GM12892 (cell line): ENCODE measurements around the gene SMIM22.
"Not testable (repeated sequence)": the region's sequence is repeated elsewhere in the genome, so short reads cannot be mapped to it uniquely, and the experiment has no call there.

Source experiments
- DNase-seq: peaks from one replicate; pipeline ENCODE4 v3.0.0; 2011; ENCODE audit not compliant: insufficient read length
- FAIRE-seq: peaks from 2 replicates; lab custom pipeline; 2011; peaks lifted over from hg19 to GRCh38; lab: Jason Lieb, UNC
- POLR2A ChIP-seq: IDR thresholded peaks from 2 replicates; pipeline ENCODE4 v1.6.1; 2011; ENCODE audit warnings: low read depth, low read length, control low read depth
- POLR2AphosphoS5 ChIP-seq: IDR thresholded peaks from 2 replicates; pipeline ENCODE4 v1.6.1; 2011; ENCODE audit warnings: low read depth, low read length, control low read depth
- TAF1 ChIP-seq: IDR thresholded peaks from 2 replicates; pipeline ENCODE4 v1.6.1; 2011; ENCODE audit warnings: low read depth, mild to moderate bottlenecking, control low read depth, low read length, borderline replicate concordance

SMIM22 gene

DNA sequence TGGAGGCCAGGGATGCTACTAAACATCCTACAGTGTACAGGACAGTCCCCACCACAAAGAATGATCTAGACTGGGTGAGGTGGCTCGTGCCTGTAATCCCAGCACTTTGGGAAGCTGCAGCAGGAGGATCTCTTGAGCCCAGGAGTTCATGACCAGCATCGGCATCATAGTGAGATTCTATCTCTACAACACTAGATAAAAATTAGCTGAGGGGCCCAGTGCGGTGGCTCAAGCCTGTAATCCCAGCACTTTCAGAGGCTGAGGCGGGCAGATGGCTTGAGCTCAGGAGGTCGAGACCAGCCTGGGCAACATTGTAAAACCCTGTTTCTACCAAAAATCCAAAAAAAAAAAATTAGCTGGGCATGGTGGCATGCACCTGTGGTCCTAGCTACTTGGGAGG lies 22.8 kb upstream of the SMIM22 start:
- no peak for FAIRE-seq
- no peak for TF ChIP-seq POLR2AphosphoS5
- TF ChIP-seq POLR2A = no peak
- TF ChIP-seq TAF1 = no peak
- DNase-seq = no peak

DNA sequence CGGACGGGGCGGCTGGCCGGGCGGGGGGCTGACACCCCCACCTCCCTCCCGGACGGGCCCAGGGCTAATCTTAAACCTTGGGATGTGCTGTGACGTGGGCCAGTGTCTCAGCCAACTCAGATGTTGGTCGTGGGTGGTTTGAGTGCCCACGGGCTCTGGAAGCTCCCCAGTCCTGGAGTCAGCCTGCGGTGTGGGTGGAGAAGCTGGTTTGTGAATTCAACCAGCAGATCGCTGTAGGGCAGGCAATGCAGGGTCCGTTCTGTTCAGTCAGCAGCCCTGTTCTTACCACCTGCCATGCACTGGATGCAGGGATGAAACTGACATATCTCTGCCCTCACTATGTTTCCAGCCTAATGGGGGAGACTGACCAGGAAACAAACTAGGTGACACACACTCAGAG lies 20.2 kb upstream of the SMIM22 start:
- no peak for DNase-seq
- TF ChIP-seq POLR2AphosphoS5 = no peak
- no peak for FAIRE-seq

DNA sequence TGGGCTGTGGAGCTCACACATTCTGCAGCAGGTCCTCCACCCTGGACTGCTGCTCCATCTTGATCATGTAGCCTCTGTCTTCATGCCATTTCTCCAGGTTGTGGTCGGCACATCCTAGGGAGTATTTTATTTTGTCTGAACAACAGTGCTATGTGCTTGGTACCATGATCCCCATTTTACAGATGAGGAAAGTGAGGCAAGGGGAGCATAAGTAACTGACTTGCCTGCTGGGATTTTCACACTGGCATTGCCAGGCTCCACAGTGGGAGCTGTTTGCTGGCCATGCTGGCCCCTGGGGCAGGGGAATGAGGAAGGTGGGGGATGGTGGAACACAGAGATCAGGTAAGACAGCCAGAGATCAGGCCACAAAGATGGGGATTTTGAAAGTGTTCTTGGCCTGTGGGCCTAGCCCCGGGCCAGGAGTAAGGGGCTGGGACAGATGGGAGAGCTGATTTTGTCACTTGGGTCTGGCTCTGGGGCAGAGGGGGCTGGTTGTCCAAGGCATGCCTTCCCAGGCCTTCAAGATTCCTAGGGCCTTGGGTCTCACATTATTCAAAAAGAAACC lies 18.9 kb upstream of the SMIM22 start:
- DNase-seq = no peak
- FAIRE-seq = no peak
- TF ChIP-seq POLR2AphosphoS5 = no peak
- no peak for TF ChIP-seq POLR2A
- TF ChIP-seq TAF1 = no peak

DNA sequence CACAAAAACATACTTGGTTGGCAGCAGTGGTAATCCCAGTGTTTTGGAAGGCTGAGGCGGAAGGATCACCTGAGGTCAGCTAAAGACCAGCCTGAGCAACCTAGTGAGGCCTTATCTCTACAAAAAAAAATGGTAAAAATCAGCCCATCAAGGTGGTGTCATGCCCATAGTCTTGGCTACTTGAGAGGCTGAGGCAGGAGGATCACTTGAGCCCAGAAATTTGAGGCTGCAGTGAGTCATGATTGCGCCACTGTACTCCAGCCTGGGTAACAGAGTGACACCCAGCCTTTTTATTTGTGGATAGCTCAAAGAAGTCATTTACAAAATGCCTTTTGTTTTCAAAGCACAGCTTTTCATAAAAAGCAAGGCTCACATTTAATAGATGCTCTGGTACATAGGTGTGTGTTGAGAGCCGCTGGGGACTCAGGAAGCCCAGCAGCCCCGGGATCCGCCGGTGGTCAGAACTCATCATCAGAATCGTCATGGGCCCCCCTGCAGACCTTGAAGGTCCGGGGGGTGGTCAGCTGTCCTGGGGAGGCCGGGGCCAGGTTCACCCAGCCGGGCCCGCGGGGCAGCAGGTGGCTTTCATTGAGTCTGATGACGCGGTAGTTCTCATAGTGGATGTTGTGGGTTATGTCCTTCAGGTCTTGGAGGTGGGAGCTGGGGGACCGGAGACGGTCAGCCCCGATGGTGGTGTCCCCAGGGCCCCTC lies 17.7 kb upstream of the SMIM22 start:
- no peak for FAIRE-seq
- TF ChIP-seq POLR2AphosphoS5 (no peak), TAF1 (no peak), POLR2A (no peak)
- no peak for DNase-seq

DNA sequence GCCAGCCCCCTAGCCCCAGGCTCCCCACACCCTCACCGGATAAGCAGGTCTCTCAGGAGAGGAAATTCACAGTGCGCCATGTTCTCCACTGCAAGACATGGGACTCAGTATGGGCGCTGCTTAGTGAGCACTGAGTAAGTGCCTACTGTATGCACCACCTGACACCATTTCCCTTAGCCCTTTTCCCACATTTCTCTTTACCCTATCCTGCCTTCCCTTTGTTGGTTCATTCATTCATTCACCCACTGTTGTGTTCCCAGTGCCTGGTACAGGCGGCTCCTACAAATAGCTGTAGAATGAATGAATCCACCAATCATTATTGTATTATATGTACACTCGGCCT lies 17.1 kb upstream of the SMIM22 start:
- DNase-seq = no peak
- FAIRE-seq = no peak
- TF ChIP-seq TAF1 (no peak), POLR2A (no peak), POLR2AphosphoS5 (no peak)

DNA sequence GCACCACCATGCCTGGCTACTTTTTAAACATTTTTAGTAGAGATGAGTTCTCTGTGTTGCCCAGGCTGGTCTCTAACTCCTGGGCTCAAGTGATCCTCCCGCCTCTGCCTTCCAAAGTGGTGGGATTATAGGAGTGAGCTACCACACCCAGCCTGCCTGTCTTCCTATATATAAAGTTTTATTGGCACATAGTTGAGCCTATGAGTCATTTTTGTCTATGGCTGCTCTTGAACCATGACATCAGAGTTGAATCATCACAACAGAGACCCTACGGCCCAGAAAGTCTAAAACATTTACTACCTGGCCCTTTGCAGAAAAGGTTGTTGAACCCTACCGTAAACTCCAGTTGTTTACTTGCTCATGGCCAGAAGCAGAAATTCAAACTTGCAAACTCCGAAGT lies 14.9 kb upstream of the SMIM22 start:
- no peak for FAIRE-seq
- no peak for DNase-seq
- no peak for TF ChIP-seq POLR2A
- TF ChIP-seq POLR2AphosphoS5 = no peak
- no peak for TF ChIP-seq TAF1

DNA sequence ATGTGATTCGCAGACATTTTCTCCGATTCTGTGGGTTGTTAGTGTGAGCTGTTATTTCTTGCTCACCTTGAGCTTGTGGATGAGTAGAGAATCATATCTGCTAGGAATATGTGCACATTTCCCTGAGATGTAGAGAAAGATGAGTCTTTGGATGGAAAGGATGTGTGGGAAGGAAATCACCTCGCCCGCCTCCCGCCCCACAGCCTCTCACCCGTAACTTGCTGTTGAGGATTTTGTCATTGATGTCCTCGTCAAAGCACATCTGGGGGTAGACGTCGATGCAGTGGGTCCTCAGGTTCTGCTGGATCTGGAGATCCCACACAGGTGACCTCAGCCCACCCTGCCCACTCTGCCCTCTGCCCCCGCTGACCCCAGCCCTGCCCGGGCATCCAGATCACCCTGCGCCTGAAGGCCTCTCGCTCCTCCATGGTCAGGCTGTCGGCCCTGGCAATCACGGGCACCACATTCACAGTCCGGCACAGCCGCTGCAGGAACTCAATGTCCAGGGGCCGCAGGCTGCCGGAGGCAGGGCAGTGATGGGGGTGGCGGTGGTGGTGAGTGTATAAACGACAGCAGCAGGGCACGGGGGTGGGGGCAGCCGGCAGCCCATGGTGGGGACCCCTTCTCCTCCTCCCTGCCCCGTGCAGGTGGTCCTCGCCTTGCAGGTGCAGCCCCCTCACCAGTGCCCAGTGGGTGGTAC lies 11.8 kb upstream of the SMIM22 start:
- DNase-seq = no peak
- FAIRE-seq = no peak
- TF ChIP-seq POLR2A (no peak), POLR2AphosphoS5 (no peak), TAF1 (no peak)

DNA sequence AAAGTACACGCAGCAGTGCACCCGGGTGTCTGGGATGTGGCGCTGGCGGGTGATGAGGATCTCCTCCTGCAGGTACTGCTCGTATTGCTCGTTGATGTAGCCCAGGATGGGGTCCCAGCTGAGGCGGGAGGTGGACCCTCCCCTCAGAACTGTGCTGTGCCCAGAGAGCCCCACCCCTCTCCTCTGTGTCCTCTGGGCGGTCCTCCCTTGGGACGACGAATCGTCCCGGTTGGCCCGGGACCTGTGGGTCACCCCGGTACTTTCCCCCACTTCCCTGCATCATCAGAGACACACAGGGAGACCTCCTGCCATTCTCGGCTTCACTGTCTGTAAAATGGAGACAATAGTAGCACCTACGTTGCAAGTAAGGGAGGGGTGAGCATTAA lies 11.2 kb upstream of the SMIM22 start:
- TF ChIP-seq TAF1 (no peak), POLR2AphosphoS5 (no peak), POLR2A (no peak)
- no peak for FAIRE-seq
- no peak for DNase-seq

DNA sequence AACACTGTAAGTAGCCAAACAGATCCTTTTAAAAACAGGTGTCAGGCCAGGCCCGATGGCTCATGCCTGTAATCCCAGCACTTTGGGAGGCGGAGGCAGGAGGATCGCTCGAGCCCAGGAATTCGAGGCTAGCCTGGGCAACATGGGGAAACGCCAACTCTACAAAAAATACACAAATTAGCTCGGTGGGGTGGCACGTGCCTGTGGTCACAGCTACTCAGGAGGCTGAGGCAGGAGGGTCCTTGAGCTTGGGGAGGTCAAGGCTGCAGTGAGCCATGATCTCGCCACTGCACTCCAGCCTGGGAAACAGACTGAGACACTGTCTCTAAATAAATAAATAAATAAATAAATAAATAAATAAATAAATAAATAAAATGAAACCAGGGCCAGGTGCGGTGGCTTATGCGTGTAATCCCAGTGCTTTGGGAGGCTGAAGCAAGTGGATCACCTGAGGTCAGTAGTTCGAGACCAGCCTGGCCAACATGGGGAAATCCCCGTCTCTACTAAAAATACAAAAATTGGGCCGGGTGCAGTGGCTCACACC lies 10.7 kb upstream of the SMIM22 start:
- DNase-seq, FAIRE-seq: not testable (repeated sequence)

DNA sequence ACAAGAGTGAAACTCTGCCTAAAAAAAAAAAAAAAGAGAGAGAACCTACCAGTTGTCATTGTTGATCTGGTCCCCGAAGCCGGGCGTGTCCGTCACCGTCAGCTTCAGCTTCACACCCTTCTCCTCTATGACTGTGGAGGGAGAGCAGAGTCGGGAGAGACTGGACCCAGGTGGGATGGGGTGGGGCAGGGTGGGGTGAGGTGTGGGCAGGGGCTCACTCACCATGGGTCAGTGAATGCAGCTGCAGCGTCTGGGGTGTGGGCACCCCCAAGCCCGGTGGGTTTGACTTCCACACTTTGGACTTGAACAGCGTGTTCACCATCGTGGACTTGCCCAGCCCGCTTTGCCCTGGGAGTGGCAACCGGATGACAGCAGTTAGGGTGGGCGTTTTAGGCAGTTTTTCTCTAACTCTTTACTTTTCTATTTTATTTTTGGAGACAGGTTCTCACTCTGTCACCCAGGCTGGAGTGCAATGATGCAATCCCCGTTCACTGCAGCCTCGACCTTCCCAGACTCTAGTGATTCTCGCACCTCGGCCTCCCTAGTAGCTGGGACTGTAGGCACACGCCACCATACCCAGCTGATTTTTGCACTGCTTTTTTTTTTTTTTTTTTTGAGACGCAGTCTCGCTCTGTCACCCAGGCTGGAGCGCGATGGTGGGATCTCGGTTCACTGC lies 9.3 kb upstream of the SMIM22 start:
- FAIRE-seq (no peak), DNase-seq (no peak)
- TF ChIP-seq POLR2A = no peak
- no peak for TF ChIP-seq POLR2AphosphoS5
- no peak for TF ChIP-seq TAF1

DNA sequence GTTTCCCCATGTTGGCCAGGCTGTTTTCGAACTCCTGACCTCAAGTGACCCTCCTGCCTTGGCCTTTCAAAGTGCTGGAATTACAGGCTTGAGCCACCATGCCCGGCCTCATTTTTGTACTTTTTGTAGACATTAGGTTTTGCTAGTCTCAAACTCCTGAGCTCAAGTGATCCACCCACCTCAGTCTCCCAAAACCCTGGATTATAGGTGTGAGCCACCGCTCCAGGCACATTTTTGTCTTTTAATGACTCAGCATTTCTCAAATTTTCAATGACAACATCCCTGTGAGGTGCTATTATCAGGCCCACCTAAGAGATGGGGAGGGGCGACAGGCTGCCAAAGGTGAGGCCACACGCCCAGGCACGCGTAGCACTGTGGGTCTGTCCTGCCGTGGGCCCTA lies 8.1 kb upstream of the SMIM22 start:
- FAIRE-seq = no peak
- TF ChIP-seq POLR2A (no peak), POLR2AphosphoS5 (no peak), TAF1 (no peak)
- no peak for DNase-seq

DNA sequence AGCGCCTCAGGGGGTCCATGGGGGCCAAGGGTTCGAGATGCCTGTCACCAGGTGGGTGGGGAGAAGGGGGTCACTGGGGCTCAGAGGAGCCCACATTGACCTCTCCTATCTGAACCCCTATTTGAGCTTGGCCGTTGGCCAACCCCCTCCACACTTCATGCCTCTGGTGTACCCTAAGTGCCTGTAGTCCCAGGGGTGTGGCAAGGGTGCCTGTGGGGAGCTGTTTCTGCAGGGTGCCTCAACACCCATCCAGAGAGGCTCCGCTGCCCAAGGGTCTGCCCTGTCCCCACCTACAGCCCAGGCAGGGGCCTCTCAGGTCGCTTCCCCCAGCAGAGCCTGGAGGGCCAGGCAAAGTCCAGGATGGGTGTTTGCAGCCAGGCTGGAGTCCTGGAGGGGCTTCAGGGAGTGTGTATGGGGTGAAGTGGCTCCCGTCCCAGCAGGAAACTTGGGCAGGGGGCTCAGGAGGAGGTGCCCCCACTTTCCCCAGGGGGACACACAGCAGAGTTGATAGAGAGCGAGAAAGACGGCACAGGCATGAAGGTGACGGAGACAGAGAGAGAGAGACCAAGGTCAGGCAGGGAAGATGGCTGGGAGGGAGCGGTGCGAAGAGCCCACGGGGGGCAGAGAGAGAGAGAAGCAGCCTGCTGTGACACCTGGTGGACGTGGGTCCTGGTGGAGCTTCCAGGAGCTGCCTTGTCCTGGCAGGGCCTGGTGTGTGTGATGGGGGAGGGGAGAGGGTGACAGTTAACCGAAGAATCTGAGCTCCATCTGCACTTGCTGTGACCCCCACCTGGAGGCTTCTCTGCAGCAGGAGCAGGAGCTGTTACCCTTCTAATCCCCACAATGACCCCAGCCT lies 7.3 kb upstream of the SMIM22 start, which contains the start of gene SEPTIN12:
Gene SEPTIN12, minus strand, starts transcription at position 719 of the 856 bp plus-strand sequence. Its CDS starts 700 bp downstream, at position 19.
- FAIRE-seq (no peak), DNase-seq (no peak)
- TF ChIP-seq TAF1 (no peak), POLR2AphosphoS5 (no peak), POLR2A (no peak)

DNA sequence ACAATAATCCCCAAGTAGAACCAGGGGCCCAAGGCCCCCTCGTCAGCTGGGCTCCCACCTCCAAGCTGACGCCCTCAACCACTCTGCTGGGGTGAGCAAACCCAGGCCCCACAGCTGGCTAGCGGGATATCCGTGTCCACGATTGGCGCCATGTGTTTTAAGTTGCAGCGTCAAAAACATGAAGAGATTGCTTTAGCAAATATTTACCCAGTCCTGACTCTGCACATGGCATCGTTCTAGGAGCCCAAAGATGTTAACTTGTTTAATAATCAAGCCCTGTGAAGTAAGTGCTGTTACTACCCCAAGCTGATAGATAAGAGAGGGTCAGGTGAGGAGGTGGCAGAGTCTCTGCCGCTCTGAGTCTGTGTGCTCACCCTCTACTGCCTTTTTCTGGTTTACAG lies 6.7 kb upstream of the SMIM22 start:
- no peak for DNase-seq
- no peak for FAIRE-seq
- TF ChIP-seq POLR2AphosphoS5 (no peak), TAF1 (no peak), POLR2A (no peak)
